ENCODE results near the gene EHBP1. TPM values are rescaled to one million over a fixed set of nuclear protein-coding genes. Genes with fewer than 3 reads are reported as not detected.
A peak's percentile ranks its signal among the peaks of the same experiment; 100 is the strongest.

Gene EHBP1
- total RNA-seq, 4 donors from 2014 or later, result 195 to 367 (median 212) TPM

- no peak for TF ChIP-seq EP300 (IDR thresholded peaks at IDR 0.05)
- no peak for TF ChIP-seq CTCF (IDR thresholded peaks at IDR 0.05)
- no peak for TF ChIP-seq POLR2A (IDR thresholded peaks at IDR 0.05)
- Histone ChIP-seq H3K4me1 (peaks cover 0 to 21% (median 3%) of the 10 kb centered on the region in 4 donors), H3K27ac (no peak overlapping the region), H3K36me3 (peaks cover 0 to 29% (median 0%) of the 10 kb centered on the region in 3 donors), H3K27me3 (no peaks in the 10 kb centered on the region), H3K4me3 (no peak overlapping the region), H3K9me3 (peaks cover 0 to 19% (median 2%) of the 10 kb centered on the region in 4 donors)
- 94 to 95% methylated on average over 7 of the region's 7 CpGs for WGBS, 2 donors
- no peak for DNase-seq (ENCODE audit: low spot score in 2 of 2)
Observed at GRCh38 chr2:62806231-62806630, 100.7 kb downstream of the EHBP1 start.

- no peak for TF ChIP-seq POLR2A (IDR thresholded peaks at IDR 0.05)
- TF ChIP-seq CTCF (IDR thresholded peaks at IDR 0.05), result no peak
- no peak for TF ChIP-seq EP300 (IDR thresholded peaks at IDR 0.05)
- no peak overlapping the region for H3K4me3 ChIP-seq
- H3K36me3 ChIP-seq, result peaks cover 0 to 29% (median 0%) of the 10 kb centered on the region in 3 donors
- WGBS, 2 donors, result 96 to 97% methylated on average over 2 of the region's 2 CpGs
- no peaks in the 10 kb centered on the region for H3K27me3 ChIP-seq
- no peak overlapping the region for H3K27ac ChIP-seq
- peaks cover 0 to 19% (median 2%) of the 10 kb centered on the region in 4 donors for H3K9me3 ChIP-seq
- DNase-seq (ENCODE audit: low spot score in 2 of 2), result no peak
- H3K4me1 ChIP-seq, result peaks cover 0 to 30% (median 2%) of the 10 kb centered on the region in 4 donors
Observed at GRCh38 chr2:62808554-62808953, 103.0 kb downstream of the EHBP1 start.

GRCh38 chr2:62811086-62811485, 105.6 kb downstream of the EHBP1 start:
- H3K9me3 ChIP-seq, result peaks cover 0 to 17% (median 2%) of the 10 kb centered on the region in 4 donors
- peaks cover 0 to 23% (median 0%) of the 10 kb centered on the region in 3 donors for H3K36me3 ChIP-seq
- H3K4me3 ChIP-seq, result no peak overlapping the region
- 90 to 93% methylated on average over 2 of the region's 2 CpGs for WGBS, 2 donors
- peak overlapping the region in 1 of 4 donors; percentile 3 for H3K27ac ChIP-seq
- no peak for DNase-seq (ENCODE audit: low spot score in 2 of 2)
- TF ChIP-seq CTCF (IDR thresholded peaks at IDR 0.05) (no peak), EP300 (IDR thresholded peaks at IDR 0.05) (no peak)
- peaks cover 0 to 51% (median 12%) of the 10 kb centered on the region in 4 donors for H3K4me1 ChIP-seq
- H3K27me3 ChIP-seq, result no peaks in the 10 kb centered on the region

- Histone ChIP-seq H3K4me1 (peaks cover 0 to 59% (median 13%) of the 10 kb centered on the region in 4 donors), H3K4me3 (no peak overlapping the region), H3K27me3 (no peaks in the 10 kb centered on the region), H3K27ac (no peak overlapping the region), H3K9me3 (peaks cover 0 to 9% (median 2%) of the 10 kb centered on the region in 4 donors), H3K36me3 (peaks cover 0 to 14% (median 0%) of the 10 kb centered on the region in 3 donors)
- TF ChIP-seq POLR2A (IDR thresholded peaks at IDR 0.05), result no peak
- TF ChIP-seq EP300 (IDR thresholded peaks at IDR 0.05), result no peak
- TF ChIP-seq CTCF (IDR thresholded peaks at IDR 0.05), result no peak
- 95 to 98% methylated on average over 2 of the region's 2 CpGs for WGBS, 2 donors
- no peak for DNase-seq (ENCODE audit: low spot score in 2 of 2)
Observed at GRCh38 chr2:62811972-62812371, 106.5 kb downstream of the EHBP1 start.

- no peak for DNase-seq (ENCODE audit: low spot score in 2 of 2)
- TF ChIP-seq POLR2A (IDR thresholded peaks at IDR 0.05), result no peak
- TF ChIP-seq EP300 (IDR thresholded peaks at IDR 0.05), result no peak
- no peak for TF ChIP-seq CTCF (IDR thresholded peaks at IDR 0.05)
Observed at GRCh38 chr2:62812921-62813825, 107.7 kb downstream of the EHBP1 start.

More at GRCh38 chr2:62812921-62813825, 107.7 kb downstream of the EHBP1 start:
- Histone ChIP-seq H3K27ac (peak overlapping the region in 1 of 4 donors; percentile 8), H3K9me3 (no peaks in the 10 kb centered on the region), H3K27me3 (no peaks in the 10 kb centered on the region), H3K4me3 (no peak overlapping the region), H3K36me3 (peaks cover 0 to 2% (median 0%) of the 10 kb centered on the region in 3 donors), H3K4me1 (peaks cover 0 to 70% (median 16%) of the 10 kb centered on the region in 4 donors)
- WGBS, 2 donors, result 80 to 96% methylated on average over 3 to 6 of the region's 6 CpGs
